ENCODE results near the gene TMEM255B. TPM values are rescaled to one million over a fixed set of nuclear protein-coding genes. Genes with fewer than 3 reads are reported as not detected.

The TMEM255B gene
- total and polyA plus RNA-seq, 2 donors (not counting 3 experiments of a cell fraction or from before 2014, with no cell fraction given): 105 to 121 TPM

DNA sequence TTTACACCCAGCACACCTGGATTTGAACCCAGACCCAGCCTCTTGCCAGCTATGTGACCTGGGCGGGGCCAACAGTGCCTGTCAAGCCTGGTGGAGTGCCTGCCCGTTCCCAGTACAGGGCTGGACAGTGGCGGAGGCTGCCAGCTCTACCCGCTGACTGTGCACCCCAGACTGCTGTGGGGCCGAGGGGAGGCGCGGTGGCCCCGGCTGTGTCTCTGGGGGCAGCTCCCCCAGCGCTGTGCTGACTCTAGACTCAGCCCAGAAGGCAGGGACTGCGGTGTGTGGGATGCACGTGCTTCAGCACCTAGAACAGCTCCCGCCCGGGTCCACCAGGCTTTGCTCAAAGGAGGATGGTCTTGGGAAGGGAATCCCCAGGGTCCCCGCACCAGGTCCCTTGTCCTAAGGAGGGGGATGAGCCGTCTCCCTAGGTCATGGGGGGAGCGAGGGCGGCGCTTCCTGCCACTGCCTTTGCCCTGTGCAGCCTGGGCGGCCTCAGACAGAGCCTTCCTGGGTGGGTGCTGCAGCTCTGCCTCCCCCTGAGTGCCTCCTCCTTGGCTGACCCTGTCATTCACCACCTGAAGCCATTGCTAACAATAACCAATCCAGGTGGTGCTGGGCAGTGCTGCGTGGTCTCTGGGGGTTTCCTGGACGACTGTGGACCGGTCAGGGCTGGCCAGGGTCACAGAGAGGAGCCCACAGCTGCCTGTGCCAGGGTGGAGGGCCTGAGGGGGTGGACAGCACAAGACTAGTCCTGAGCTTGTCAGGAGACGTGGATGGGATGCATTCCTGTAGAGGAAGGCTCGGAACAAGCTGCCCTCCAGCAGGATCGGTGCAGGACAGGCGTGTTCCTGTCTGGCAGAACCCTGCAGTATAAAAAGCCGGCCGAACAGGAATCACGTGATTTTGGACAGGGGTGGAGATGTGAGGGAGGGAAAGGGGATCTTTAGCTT, 18.6 kb downstream of the TMEM255B start:
- no TSS peak for BruUV-seq (replicated peaks)
- FAIRE-seq: no peak
- TF ChIP-seq GATA2 (IDR thresholded peaks at IDR 0.05; ENCODE audit: insufficient read depth, insufficient read length, low read depth, low read length) (no peak), POLR2AphosphoS5 (IDR thresholded peaks at IDR 0.05; ENCODE audit: insufficient read depth, low read depth, low read length) (no peak), JUN (IDR thresholded peaks at IDR 0.05; ENCODE audit: borderline replicate concordance, insufficient read depth, insufficient read length, low read depth) (no peak), MYC (IDR thresholded peaks at IDR 0.05; ENCODE audit: low read depth, low read length) (no peak), EZH2 (IDR thresholded peaks at IDR 0.05; ENCODE audit: borderline replicate concordance, low read depth, low read length, severe bottlenecking) (no peak), FOS (IDR thresholded peaks at IDR 0.05; ENCODE audit: borderline replicate concordance, insufficient read depth, low read length) (no peak)
- TF ChIP-seq, protein P1, sequence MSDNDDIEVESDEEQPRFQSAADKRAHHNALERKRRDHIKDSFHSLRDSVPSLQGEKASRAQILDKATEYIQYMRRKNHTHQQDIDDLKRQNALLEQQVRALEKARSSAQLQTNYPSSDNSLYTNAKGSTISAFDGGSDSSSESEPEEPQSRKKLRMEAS (IDR thresholded peaks at IDR 0.05; ENCODE audit: insufficient read depth, insufficient read length): peak; percentile 46
- TF ChIP-seq, protein P2, sequence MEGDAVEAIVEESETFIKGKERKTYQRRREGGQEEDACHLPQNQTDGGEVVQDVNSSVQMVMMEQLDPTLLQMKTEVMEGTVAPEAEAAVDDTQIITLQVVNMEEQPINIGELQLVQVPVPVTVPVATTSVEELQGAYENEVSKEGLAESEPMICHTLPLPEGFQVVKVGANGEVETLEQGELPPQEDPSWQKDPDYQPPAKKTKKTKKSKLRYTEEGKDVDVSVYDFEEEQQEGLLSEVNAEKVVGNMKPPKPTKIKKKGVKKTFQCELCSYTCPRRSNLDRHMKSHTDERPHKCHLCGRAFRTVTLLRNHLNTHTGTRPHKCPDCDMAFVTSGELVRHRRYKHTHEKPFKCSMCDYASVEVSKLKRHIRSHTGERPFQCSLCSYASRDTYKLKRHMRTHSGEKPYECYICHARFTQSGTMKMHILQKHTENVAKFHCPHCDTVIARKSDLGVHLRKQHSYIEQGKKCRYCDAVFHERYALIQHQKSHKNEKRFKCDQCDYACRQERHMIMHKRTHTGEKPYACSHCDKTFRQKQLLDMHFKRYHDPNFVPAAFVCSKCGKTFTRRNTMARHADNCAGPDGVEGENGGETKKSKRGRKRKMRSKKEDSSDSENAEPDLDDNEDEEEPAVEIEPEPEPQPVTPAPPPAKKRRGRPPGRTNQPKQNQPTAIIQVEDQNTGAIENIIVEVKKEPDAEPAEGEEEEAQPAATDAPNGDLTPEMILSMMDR (IDR thresholded peaks at IDR 0.05; ENCODE audit: extremely low read depth in 1 of 2, insufficient read depth in 1 of 2, low read depth in 1 of 2, low read length in 2 of 2): no peak
- Histone ChIP-seq H3K27ac (ENCODE audit: insufficient read depth, low read depth, low read length) (no peak overlapping the region), H3K4me2 (ENCODE audit: insufficient read depth, low read length) (no peak overlapping the region), H3K9me1 (replicated peaks; ENCODE audit: control insufficient read depth, extremely low read depth, insufficient read depth, low read length) (no peaks in the 10 kb centered on the region), H3K27me3 (ENCODE audit: control insufficient read depth in 2 of 2, insufficient read depth in 2 of 2, low read length in 2 of 2) (no peaks in the 10 kb centered on the region), H3K9me3 (replicated peaks; ENCODE audit: control insufficient read depth, insufficient read depth, low read length) (no peaks in the 10 kb centered on the region), H3K9ac (replicated peaks; ENCODE audit: extremely low read depth, insufficient read depth, low read length) (no peak overlapping the region), H4K20me1 (replicated peaks; ENCODE audit: control insufficient read depth, extremely low read depth, insufficient read depth, low read length) (no peaks in the 10 kb centered on the region), H3K4me1 (ENCODE audit: control insufficient read depth, extremely low read depth, insufficient read depth, low read length) (peaks cover 24% of the 10 kb centered on the region), H2AFZ (ENCODE audit: low read depth, low read length) (no peak overlapping the region), H3K4me3 (replicated peaks in 1 of 3; ENCODE audit: insufficient read depth in 1 of 3, low read depth in 1 of 3, low read length in 3 of 3) (no peak overlapping the region), H3K79me2 (ENCODE audit: control insufficient read depth, insufficient read depth, low read length) (peaks cover 2% of the 10 kb centered on the region), H3K36me3 (ENCODE audit: control insufficient read depth in 2 of 2, extremely low read depth in 1 of 2, insufficient read depth in 2 of 2, low read length in 2 of 2) (no peaks in the 10 kb centered on the region)
- intact Hi-C loops (cut with micrococcal nuclease) (no loop called here), dilution Hi-C loops (cut with MboI; ENCODE audit: extremely low pct_ligation_motif_present, low sequenced_read_pairs) (no loop called here)
- no peak for DNase-seq (ENCODE audit: low read depth, low spot score)
- ChIA-PET POLR2A (no interaction called here), CTCF (interaction anchor here (1.0 to 1.8 kb wide), 2 partner anchors 127 to 170 kb away, joined by 5 read pairs; no protein-coding TSS in a partner anchor)
